ENCODE measurements around the gene HEBP1.

The HEBP1 gene

GRCh38 chr12:12987421-12987820 lies 12.6 kb downstream of the HEBP1 start:
- no peak for DNase-seq

GRCh38 chr12:12986775-12987331 lies 13.2 kb downstream of the HEBP1 start:
- DNase-seq = no peak

GRCh38 chr12:12985817-12986408 lies 14.2 kb downstream of the HEBP1 start:
- peak; percentile 34 for DNase-seq

GRCh38 chr12:12984149-12984548 lies 15.9 kb downstream of the HEBP1 start:
- no peak for DNase-seq

- peak; percentile 62 for DNase-seq
These were observed 16.5 kb downstream of the HEBP1 start for GRCh38 chr12:12983420-12984035.

- no peak for DNase-seq
These were observed 17.7 kb downstream of the HEBP1 start for GRCh38 chr12:12982331-12982730.

- DNase-seq = peak; percentile 95
These were observed 20.3 kb downstream of the HEBP1 start for GRCh38 chr12:12979731-12980259.

GRCh38 chr12:12979126-12979525 lies 20.9 kb downstream of the HEBP1 start:
- DNase-seq = peak; percentile 53

- DNase-seq = peak; percentile 18
These were observed 22.8 kb downstream of the HEBP1 start for GRCh38 chr12:12977231-12977630.

GRCh38 chr12:12976366-12976765 lies 23.7 kb downstream of the HEBP1 start:
- DNase-seq = peak; percentile 91

- peak; percentile 54 for DNase-seq
These were observed 24.6 kb downstream of the HEBP1 start for GRCh38 chr12:12975322-12976077.

- DNase-seq = no peak
These were observed 25.9 kb downstream of the HEBP1 start for GRCh38 chr12:12974211-12974610.

GRCh38 chr12:12973019-12973418 lies 27.0 kb downstream of the HEBP1 start:
- no peak for DNase-seq

- DNase-seq = no peak
These were observed 34.2 kb downstream of the HEBP1 start for GRCh38 chr12:12965836-12966235.

GRCh38 chr12:12964255-12964654 lies 35.8 kb downstream of the HEBP1 start:
- DNase-seq = no peak

GRCh38 chr12:12960639-12961209 lies 39.3 kb downstream of the HEBP1 start:
- no peak for DNase-seq

GRCh38 chr12:12958886-12959285 lies 41.2 kb downstream of the HEBP1 start:
- DNase-seq = no peak

GRCh38 chr12:12954878-12955625 lies 45.0 kb downstream of the HEBP1 start:
- DNase-seq = no peak

GRCh38 chr12:12954356-12954755 lies 45.7 kb downstream of the HEBP1 start:
- DNase-seq = peak; percentile 51

GRCh38 chr12:12952036-12952435 lies 48.0 kb downstream of the HEBP1 start, which contains the start of gene GPRC5D:
TSS of gene GPRC5D (minus strand) at chr12:12952170. CDS start at chr12:12950384, 1,786 bp downstream.
- DNase-seq = no peak

- no peak for DNase-seq
These were observed 48.6 kb downstream of the HEBP1 start for GRCh38 chr12:12951504-12951903.

GRCh38 chr12:12947902-12948301 lies 52.2 kb downstream of the HEBP1 start:
- no peak for DNase-seq
